Ascending aorta (tissue), 2 donors: Measurements from ENCODE around the gene FFAR3. TPM values are rescaled to one million over a fixed set of nuclear protein-coding genes. Genes with fewer than 3 reads are reported as not detected.
"Not testable (repeated sequence)": the region's sequence is repeated elsewhere in the genome, so short reads cannot be mapped to it uniquely, and the experiment has no call there.

Source experiments
- DNase-seq, 2 donors: peaks; one replicate each; pipeline ENCODE4 v3.0.0-alpha.2; 2019; ENCODE audit warnings: low spot score in 2 of 2
- H3K27ac ChIP-seq, 2 donors: fragments of 200-600 bp; sonication (generic); one replicate each; pipeline ENCODE4 v1.5.1; 2016 to 2017; ENCODE audit warnings: mild to moderate bottlenecking in 1 of 2
- H3K27me3 ChIP-seq: fragments of 200-600 bp; sonication (generic); one replicate; pipeline ENCODE4 v1.5.1; 2017
- H3K36me3 ChIP-seq, 2 donors: fragments of 200-600 bp; sonication (generic); one replicate each; pipeline ENCODE4 v1.5.1; 2016
- H3K4me1 ChIP-seq, 2 donors: fragments of 200-600 bp; sonication (generic); one replicate each; pipeline ENCODE4 v1.5.1; 2016 to 2017; ENCODE audit warnings: mild to moderate bottlenecking in 1 of 2
- H3K4me3 ChIP-seq, 2 donors: fragments of 200-600 bp; sonication (generic); one replicate each; pipeline ENCODE4 v1.5.1; 2016 to 2017; ENCODE audit warnings: mild to moderate bottlenecking in 1 of 2
- H3K9me3 ChIP-seq, 2 donors: fragments of 200-600 bp; sonication (generic); one replicate each; pipeline ENCODE4 v1.5.1; 2016
- intact Hi-C: fragments of 100-400 bp; cut with DNase I; formaldehyde crosslinking; loops from one replicate; pipeline ENCODE4 v1.15.1; 2023
- total RNA-seq: library from RNA; depleted of rRNA; stranded (reverse); fragments of >200 nt; gene quantifications from one replicate; pipeline ENCODE4 v1.1.0, GENCODE V29; 2016
- TF ChIP-seq, protein P1 (sequence below), 3 experiments: fragments of 200-600 bp in 2 of 3; fragments of 450-650 bp in 1 of 3; sonication (generic) in 2 of 3; IDR thresholded peaks; one replicate each; pipeline ENCODE4 v1.5.1; 2016 to 2019; ENCODE audit warnings: antibody characterized with exemption in 3 of 3, mild to moderate bottlenecking in 1 of 3, moderate library complexity in 1 of 3

The FFAR3 gene
- total RNA-seq, 1 donor from 2014 or later: not detected

- intact Hi-C loops: no loop called here
- TF ChIP-seq, protein P1, sequence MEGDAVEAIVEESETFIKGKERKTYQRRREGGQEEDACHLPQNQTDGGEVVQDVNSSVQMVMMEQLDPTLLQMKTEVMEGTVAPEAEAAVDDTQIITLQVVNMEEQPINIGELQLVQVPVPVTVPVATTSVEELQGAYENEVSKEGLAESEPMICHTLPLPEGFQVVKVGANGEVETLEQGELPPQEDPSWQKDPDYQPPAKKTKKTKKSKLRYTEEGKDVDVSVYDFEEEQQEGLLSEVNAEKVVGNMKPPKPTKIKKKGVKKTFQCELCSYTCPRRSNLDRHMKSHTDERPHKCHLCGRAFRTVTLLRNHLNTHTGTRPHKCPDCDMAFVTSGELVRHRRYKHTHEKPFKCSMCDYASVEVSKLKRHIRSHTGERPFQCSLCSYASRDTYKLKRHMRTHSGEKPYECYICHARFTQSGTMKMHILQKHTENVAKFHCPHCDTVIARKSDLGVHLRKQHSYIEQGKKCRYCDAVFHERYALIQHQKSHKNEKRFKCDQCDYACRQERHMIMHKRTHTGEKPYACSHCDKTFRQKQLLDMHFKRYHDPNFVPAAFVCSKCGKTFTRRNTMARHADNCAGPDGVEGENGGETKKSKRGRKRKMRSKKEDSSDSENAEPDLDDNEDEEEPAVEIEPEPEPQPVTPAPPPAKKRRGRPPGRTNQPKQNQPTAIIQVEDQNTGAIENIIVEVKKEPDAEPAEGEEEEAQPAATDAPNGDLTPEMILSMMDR (IDR thresholded peaks at IDR 0.05): no peak
- Histone ChIP-seq H3K27me3 (no peaks in the 10 kb centered on the region), H3K4me1 (no peaks in the 10 kb centered on the region), H3K36me3 (no peaks in the 10 kb centered on the region), H3K9me3 (no peaks in the 10 kb centered on the region), H3K27ac (no peak overlapping the region), H3K4me3 (no peak overlapping the region)
- DNase-seq: no peak
Observed at GRCh38 chr19:35378356-35378755, 20.1 kb downstream of the FFAR3 start.

DNA sequence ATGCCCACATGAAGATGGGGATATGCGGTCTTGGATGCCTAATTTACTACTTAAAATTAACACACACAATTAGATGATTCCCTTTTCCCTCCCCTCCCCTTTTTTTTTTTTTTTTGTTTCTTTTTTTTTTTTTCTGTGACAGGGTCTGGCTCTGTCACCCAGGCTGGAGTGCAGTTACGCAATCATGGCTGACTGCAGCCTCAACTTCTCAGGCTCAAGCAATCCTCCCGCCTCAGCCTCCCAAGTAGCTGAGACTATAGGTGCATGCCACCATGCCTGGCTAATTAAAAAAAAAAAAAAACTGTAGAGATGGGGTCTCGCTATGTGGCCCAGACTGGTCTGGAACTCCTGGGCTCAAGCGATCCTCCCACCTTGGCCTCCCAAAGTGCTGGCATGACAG is 21.3 kb downstream of the FFAR3 start:
- H3K9me3 ChIP-seq, H3K27ac ChIP-seq, DNase-seq, H3K4me1 ChIP-seq, H3K36me3 ChIP-seq, intact Hi-C loops, H3K4me3 ChIP-seq, H3K27me3 ChIP-seq: not testable (repeated sequence)

GRCh38 chr19:35379992-35380391 is 21.7 kb downstream of the FFAR3 start:
- Histone ChIP-seq H3K9me3 (no peaks in the 10 kb centered on the region), H3K4me3 (no peak overlapping the region), H3K4me1 (no peaks in the 10 kb centered on the region), H3K36me3 (no peaks in the 10 kb centered on the region), H3K27ac (no peak overlapping the region), H3K27me3 (no peaks in the 10 kb centered on the region)
- TF ChIP-seq, protein P1 (IDR thresholded peaks at IDR 0.05): no peak
- intact Hi-C loops: no loop called here
- no peak for DNase-seq

GRCh38 chr19:35380450-35381124 is 22.3 kb downstream of the FFAR3 start:
- intact Hi-C loops: no loop called here

GRCh38 chr19:35381318-35381717 is 23.1 kb downstream of the FFAR3 start:
- Histone ChIP-seq H3K27me3 (no peaks in the 10 kb centered on the region), H3K4me1 (no peaks in the 10 kb centered on the region), H3K27ac (no peak overlapping the region), H3K36me3 (no peaks in the 10 kb centered on the region), H3K9me3 (no peaks in the 10 kb centered on the region), H3K4me3 (no peak overlapping the region)
- intact Hi-C loops: no loop called here
- TF ChIP-seq, protein P1 (IDR thresholded peaks at IDR 0.05): no peak
- no peak for DNase-seq

More at GRCh38 chr19:35380450-35381124, 22.3 kb downstream of the FFAR3 start:
- no peaks in the 10 kb centered on the region for H3K9me3 ChIP-seq
- DNase-seq: no peak
- TF ChIP-seq, protein P1 (IDR thresholded peaks at IDR 0.05): no peak
- no peaks in the 10 kb centered on the region for H3K4me1 ChIP-seq
- H3K4me3 ChIP-seq: no peak overlapping the region
- H3K27me3 ChIP-seq: no peaks in the 10 kb centered on the region
- no peak overlapping the region for H3K27ac ChIP-seq
- no peaks in the 10 kb centered on the region for H3K36me3 ChIP-seq

GRCh38 chr19:35381926-35382325 is 23.7 kb downstream of the FFAR3 start:
- no peaks in the 10 kb centered on the region for H3K4me1 ChIP-seq
- TF ChIP-seq, protein P1 (IDR thresholded peaks at IDR 0.05): no peak
- no peak overlapping the region for H3K4me3 ChIP-seq
- H3K27ac ChIP-seq: no peak overlapping the region
- H3K36me3 ChIP-seq: no peaks in the 10 kb centered on the region
- intact Hi-C loops: no loop called here
- no peaks in the 10 kb centered on the region for H3K27me3 ChIP-seq
- no peaks in the 10 kb centered on the region for H3K9me3 ChIP-seq
- no peak for DNase-seq
